RWPE2 (cell line): ENCODE data around the gene DAPL1.

Experiments used
- ATAC-seq: fragments of 200-7000 bp; cut with Tn5 transposase; 3 replicates; pipeline ENCODE4 v1.9.1; 2021; ENCODE audit warnings: low read depth
- DNase-seq: peaks from one replicate; pipeline ENCODE4 v3.0.0-alpha.2; 2020; ENCODE audit warnings: low spot score
- H3K27ac ChIP-seq: fragments of 450-650 bp; 2 replicates; pipeline ENCODE4 v1.5.1; 2017; ENCODE audit warnings: mild to moderate bottlenecking; ENCODE audit not compliant: poor library complexity, severe bottlenecking
- H3K27me3 ChIP-seq: fragments of 250-450 bp; sonication (Bioruptor Pico); 2 replicates; pipeline ENCODE4 v1.5.1; 2021; ENCODE audit warnings: mild to moderate bottlenecking, moderate library complexity; ENCODE audit not compliant: insufficient read depth, poor library complexity, severe bottlenecking
- H3K36me3 ChIP-seq: fragments of 250-450 bp; sonication (Bioruptor Pico); 2 replicates; pipeline ENCODE4 v1.5.1; 2020; ENCODE audit warnings: low read depth, mild to moderate bottlenecking, moderate library complexity
- H3K4me1 ChIP-seq: fragments of 250-450 bp; sonication (Bioruptor Pico); 2 replicates; pipeline ENCODE4 v1.5.1; 2021; ENCODE audit warnings: mild to moderate bottlenecking, moderate library complexity; ENCODE audit not compliant: insufficient read depth, poor library complexity, severe bottlenecking
- H3K4me3 ChIP-seq: fragments of 250-450 bp; sonication (Bioruptor Pico); 2 replicates; pipeline ENCODE4 v1.5.1; 2021; ENCODE audit warnings: mild to moderate bottlenecking, moderate library complexity; ENCODE audit not compliant: severe bottlenecking
- H3K9me3 ChIP-seq: fragments of 250-450 bp; sonication (Bioruptor Pico); 2 replicates; pipeline ENCODE4 v1.5.1; 2021; ENCODE audit warnings: mild to moderate bottlenecking, moderate library complexity; ENCODE audit not compliant: severe bottlenecking
- TF ChIP-seq, protein P1 (sequence below): fragments of 450-650 bp; IDR thresholded peaks from one replicate; pipeline ENCODE4 v1.5.1; 2017; ENCODE audit warnings: mild to moderate bottlenecking, moderate library complexity; ENCODE audit not compliant: poor library complexity, severe bottlenecking

Gene DAPL1, protein sequence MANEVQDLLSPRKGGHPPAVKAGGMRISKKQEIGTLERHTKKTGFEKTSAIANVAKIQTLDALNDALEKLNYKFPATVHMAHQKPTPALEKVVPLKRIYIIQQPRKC

DNA sequence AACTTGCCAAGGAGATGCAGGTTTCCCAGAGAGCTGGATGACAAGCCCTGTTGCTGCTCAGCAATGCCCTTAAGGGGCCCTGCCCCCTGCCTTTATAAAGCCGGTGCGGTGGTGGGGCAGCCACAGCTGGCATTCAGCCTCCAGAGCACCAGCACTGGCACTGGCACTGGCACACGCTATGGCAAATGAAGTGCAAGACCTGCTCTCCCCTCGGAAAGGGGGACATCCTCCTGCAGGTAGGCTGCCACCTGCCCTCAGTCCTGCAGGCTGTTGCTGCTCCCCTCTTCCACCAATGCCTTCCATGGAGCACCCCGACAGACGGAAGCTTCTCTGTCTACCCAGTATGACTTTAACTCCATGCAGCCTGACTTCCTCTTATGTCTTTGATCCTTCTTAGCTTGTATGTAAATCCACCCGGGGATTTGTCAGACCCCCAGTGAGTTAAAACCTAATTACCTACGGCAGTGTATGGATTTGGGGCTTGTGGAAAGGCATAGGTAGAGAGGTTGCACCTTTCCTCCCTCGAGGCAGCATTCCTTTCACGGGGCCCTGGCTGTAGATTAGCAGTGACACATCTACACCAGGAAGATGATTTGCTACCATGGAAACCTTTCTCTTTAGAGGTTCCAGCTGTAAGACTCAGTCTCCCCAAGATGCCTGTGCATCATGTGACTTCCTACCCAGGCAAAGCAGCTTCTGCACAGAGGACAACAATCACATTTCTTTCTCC is at the start of gene DAPL1:
TSS of gene DAPL1 (plus strand) at position 123 of the 730 bp plus-strand sequence. CDS start at position 179, 56 bp downstream.
- Histone ChIP-seq H3K27ac (no peak within 1 kb of the TSS), H3K9me3 (no peaks in the 10 kb centered on the region), H3K4me1 (peaks cover 7% of the 10 kb centered on the region), H3K36me3 (no peaks in the 10 kb centered on the region), H3K27me3 (no peaks in the 10 kb centered on the region), H3K4me3 (no peak within 1 kb of the TSS)
- DNase-seq = no peak
- TF ChIP-seq, protein P1, sequence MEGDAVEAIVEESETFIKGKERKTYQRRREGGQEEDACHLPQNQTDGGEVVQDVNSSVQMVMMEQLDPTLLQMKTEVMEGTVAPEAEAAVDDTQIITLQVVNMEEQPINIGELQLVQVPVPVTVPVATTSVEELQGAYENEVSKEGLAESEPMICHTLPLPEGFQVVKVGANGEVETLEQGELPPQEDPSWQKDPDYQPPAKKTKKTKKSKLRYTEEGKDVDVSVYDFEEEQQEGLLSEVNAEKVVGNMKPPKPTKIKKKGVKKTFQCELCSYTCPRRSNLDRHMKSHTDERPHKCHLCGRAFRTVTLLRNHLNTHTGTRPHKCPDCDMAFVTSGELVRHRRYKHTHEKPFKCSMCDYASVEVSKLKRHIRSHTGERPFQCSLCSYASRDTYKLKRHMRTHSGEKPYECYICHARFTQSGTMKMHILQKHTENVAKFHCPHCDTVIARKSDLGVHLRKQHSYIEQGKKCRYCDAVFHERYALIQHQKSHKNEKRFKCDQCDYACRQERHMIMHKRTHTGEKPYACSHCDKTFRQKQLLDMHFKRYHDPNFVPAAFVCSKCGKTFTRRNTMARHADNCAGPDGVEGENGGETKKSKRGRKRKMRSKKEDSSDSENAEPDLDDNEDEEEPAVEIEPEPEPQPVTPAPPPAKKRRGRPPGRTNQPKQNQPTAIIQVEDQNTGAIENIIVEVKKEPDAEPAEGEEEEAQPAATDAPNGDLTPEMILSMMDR = no peak
- no peak for ATAC-seq

DNA sequence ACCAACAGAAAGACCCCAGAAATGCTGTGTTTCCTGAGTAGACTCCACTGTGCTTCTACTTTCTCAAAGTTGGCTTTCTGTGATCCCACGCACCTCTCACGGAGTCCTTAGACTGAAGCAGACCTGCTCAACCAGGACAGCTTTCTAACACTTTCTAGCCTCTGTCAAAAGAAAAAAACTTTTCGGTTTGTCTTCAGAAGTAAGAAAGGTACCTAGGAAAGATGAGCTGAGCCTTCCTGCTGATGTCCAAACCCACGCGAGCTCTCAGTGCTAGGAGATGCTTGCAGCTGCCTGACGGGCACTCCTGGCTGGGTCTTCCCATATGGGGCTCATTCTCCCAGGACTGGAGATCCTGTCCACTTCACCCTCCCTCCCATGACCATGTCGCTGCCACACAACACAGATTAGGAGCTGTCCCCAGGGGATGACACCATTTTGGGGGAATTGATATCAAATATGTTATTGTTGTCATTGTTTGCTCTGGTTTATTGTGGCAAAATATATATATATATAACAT is 49.2 kb upstream of the DAPL1 start:
- DNase-seq = no peak
- Histone ChIP-seq H3K27me3 (no peaks in the 10 kb centered on the region), H3K9me3 (no peaks in the 10 kb centered on the region), H3K4me3 (no peak overlapping the region), H3K27ac (no peak overlapping the region), H3K4me1 (no peaks in the 10 kb centered on the region), H3K36me3 (no peaks in the 10 kb centered on the region)
- TF ChIP-seq, protein P1 = peak; percentile 55
- no peak for ATAC-seq

DNA sequence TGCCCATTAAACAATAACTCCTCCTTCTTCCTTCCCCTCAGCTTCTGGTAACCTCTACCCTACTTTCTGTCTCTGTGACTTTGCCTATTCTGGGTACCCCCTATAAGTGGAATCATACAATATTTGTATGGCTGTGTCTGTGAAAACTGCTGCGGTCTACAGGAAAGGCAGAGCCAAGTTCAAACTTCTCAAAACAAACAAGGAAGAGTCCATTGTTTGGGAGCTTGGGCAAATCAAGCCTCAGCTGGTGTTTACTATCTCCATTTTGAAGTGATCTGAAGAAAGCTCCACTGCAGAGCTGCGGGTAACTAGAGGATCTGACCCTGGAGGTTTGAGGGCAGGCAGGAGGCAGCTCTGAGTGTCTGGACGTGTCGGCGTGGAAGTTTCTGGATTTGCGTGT is 48.6 kb upstream of the DAPL1 start:
- ATAC-seq = no peak
- H3K4me1 ChIP-seq = no peaks in the 10 kb centered on the region
- no peaks in the 10 kb centered on the region for H3K36me3 ChIP-seq
- no peaks in the 10 kb centered on the region for H3K27me3 ChIP-seq
- H3K27ac ChIP-seq = no peak overlapping the region
- TF ChIP-seq, protein P1 = no peak
- DNase-seq = no peak
- no peak overlapping the region for H3K4me3 ChIP-seq
- no peaks in the 10 kb centered on the region for H3K9me3 ChIP-seq

DNA sequence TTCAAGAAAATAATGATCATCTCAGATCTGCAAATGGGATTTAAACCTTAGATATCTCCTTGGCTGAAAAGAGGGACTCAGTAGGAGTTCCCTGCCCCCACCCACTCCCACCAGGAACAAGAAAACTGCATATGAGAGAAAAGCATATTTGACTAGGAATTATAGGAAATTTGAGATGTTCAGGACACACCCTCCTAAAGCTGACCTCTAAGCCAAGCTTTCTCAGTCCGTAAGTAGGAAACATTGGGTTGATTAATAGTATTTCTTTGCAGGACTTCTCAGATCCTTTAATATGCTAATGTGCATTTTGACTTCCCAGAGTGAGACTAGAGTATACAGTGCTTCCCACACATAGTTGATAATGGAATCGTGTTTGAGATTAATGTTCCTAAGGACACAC is 47.8 kb upstream of the DAPL1 start:
- no peak for ATAC-seq
- TF ChIP-seq, protein P1 = no peak
- no peak overlapping the region for H3K4me3 ChIP-seq
- H3K27ac ChIP-seq = no peak overlapping the region
- H3K9me3 ChIP-seq = no peaks in the 10 kb centered on the region
- no peaks in the 10 kb centered on the region for H3K36me3 ChIP-seq
- H3K27me3 ChIP-seq = no peaks in the 10 kb centered on the region
- DNase-seq = no peak
- no peaks in the 10 kb centered on the region for H3K4me1 ChIP-seq
